Middle frontal gyrus (tissue), 1 donor: ENCODE data around the gene BICRA.
"Not testable (repeated sequence)": the region's sequence is repeated elsewhere in the genome, so short reads cannot be mapped to it uniquely, and the experiment has no call there.

ENCODE experiments used
- DNase-seq: peaks from one replicate; pipeline ENCODE4 v3.0.0-alpha.2; 2015; ENCODE audit warnings: low spot score; ENCODE audit errors: extremely low spot score

Gene BICRA

GRCh38 chr19:47661611-47662010 lies 52.7 kb downstream of the BICRA start:
- DNase-seq: no peak

DNA sequence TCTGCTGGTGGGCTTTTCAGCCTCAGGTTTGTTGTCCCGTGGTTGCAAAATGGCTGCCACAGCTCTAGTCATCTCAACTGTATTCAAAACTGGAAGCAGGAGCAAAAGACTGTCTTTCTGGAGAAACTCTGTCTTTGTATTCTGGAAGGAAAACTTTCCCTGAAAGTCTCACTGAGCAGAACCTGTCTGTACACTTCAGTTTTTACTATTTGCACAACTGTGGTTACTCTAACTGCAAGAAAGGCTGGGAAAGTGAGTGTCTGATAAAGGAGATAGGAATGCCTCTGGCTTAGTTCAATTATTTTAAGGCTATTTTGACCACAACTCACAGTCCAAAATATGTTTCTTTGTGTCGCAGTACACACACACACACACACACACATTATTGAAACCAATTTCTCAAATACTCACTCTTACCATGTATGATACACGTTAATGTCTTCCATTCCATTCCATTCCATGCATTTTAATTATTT lies 54.5 kb downstream of the BICRA start:
- no peak for DNase-seq

DNA sequence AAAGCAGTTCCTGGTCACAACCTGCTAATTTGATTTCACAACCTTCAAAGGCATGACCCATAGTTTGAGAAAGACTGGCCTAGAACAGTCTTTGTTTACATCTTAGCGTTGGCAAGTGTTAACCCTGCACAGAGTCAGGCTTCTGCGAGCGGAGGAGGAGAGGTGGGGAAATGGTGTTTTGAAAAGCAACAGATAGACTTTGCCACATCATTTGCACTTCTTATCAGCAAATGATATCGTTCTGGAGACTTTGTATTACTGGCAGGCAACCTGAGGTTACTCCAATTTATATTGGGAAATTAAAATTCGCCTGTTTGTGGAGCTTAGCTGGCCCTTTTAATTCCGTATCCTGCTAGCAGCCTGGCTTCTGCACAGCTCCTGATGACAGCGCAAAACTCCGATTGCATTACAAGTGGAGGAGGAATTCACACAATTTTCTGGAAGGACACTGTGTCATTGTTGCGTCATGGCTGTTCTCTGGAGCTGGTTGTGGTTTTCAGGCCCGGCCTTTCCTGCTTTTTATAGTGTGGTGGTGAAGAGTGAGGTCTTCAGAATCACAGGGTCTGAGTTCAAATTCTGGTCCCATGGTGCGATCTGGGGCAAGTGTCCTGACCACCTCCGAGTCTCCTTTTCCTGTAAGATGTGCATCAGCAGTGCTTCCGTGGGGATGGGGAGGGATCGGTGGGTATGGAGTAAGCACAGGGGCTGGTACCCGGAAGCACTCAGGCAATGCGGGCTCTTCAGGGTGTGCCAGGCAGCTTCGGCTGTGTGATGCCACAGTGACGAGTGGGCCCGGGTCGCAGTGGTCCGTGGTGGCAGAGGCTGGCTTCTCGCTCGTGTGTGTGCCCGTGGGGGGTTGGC lies 55.2 kb downstream of the BICRA start:
- peak; percentile 72 for DNase-seq

DNA sequence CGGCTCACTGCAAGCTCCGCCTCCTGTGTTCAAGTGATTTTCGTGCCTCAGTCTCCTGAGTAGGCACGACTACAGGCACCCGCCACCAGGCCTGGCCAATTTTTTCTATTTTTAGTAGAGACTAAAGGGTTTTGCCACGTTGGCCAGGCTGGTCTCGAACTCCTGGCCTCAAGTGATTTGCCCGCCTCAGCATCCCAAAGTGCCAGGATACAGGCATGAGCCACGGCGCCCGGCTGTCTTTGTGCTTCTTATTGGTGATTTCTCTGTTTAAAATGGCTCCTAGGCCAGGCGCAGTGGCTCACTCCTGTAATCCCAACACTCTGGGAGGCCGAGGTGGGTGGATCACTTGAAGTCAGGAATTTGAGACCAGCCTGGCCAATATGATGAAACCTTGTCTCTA lies 59.6 kb downstream of the BICRA start:
- not testable (repeated sequence) for DNase-seq

- no peak for DNase-seq
These were observed 61.8 kb downstream of the BICRA start for GRCh38 chr19:47670736-47671135.

DNA sequence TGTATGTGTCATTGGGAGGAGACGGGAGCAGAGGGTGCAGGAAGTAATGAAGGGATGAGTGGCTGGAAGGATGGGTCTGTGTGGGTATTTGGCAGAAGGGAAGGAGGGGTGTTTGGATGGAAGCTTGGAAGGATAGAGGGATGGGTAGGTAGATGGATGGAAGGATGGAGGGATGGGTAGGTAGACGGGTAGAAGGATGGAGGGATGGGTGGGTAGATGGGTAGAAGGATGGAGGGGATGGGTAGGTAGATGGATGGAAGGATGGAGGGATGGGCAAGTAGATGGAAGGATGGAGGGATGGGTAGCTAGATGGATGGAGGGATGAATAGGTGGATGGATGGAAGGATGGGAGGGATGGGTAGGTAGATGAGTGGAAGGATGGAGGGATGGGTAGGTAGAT lies 62.6 kb downstream of the BICRA start:
- DNase-seq: no peak

GRCh38 chr19:47673426-47673825 lies 64.5 kb downstream of the BICRA start:
- DNase-seq: no peak

GRCh38 chr19:47674548-47674947 lies 65.6 kb downstream of the BICRA start:
- no peak for DNase-seq

- no peak for DNase-seq
These were observed 66.3 kb downstream of the BICRA start for GRCh38 chr19:47675271-47675670.

DNA sequence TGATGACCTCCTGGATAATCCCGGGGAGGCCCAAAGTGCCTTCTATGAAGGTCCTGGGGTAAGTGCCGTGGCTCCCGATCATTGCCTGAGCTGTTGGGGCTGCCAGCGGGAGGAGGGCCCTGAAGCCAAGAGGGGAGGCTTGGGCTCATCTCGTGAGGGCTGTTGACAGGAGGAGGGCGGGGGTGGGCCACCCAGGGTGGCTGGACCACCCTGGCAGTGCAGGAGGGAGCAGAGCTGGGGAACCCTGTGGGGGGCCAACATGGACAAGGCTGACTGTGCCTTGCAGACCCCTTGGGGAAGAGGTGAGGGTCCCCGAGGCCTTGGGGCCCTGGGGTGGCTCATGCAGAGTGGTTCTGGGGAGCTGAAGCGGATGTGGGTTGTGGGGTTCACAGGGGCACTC lies 66.9 kb downstream of the BICRA start:
- DNase-seq: no peak

DNA sequence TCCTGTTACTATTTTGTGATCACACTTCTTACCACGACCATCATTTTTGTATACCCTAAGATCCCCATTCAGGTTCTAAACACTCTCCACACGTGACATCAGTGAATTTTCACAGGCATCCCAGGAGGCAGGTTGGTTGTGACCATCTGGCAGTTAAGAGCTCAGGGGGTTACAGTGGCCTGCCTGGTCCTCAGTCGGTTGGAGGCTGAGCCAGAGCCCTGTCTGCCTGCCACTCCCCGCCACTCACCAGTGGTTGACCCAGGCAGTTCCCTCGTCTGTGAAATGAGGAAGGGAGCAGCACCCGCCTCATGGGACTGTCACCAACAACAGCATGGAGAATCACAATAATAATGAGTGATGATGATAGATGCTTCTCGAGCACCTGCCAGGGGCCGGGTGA lies 67.9 kb downstream of the BICRA start:
- no peak for DNase-seq

DNA sequence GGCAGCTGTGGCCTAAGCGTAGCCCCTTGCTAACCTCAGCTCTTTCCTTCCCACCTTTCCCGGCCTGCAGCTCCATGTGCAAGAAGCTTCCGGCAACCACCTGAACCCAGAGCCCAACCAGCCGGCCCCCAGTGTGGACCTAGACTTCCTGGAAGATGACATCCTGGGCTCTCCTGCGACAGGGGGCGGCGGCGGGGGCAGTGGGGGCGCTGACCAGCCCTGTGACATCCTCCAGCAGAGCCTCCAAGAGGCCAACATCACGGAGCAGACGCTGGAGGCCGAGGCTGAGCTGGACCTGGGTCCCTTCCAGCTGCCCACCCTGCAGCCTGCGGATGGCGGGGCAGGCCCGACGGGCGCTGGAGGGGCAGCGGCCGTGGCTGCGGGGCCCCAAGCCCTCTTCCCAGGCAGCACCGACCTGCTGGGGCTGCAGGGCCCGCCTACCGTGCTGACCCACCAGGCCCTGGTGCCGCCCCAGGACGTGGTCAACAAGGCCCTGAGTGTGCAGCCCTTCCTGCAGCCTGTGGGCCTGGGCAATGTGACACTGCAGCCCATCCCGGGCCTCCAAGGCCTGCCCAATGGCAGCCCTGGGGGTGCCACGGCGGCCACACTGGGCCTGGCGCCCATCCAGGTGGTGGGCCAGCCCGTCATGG lies 70.4 kb downstream of the BICRA start:
- no peak for DNase-seq

DNA sequence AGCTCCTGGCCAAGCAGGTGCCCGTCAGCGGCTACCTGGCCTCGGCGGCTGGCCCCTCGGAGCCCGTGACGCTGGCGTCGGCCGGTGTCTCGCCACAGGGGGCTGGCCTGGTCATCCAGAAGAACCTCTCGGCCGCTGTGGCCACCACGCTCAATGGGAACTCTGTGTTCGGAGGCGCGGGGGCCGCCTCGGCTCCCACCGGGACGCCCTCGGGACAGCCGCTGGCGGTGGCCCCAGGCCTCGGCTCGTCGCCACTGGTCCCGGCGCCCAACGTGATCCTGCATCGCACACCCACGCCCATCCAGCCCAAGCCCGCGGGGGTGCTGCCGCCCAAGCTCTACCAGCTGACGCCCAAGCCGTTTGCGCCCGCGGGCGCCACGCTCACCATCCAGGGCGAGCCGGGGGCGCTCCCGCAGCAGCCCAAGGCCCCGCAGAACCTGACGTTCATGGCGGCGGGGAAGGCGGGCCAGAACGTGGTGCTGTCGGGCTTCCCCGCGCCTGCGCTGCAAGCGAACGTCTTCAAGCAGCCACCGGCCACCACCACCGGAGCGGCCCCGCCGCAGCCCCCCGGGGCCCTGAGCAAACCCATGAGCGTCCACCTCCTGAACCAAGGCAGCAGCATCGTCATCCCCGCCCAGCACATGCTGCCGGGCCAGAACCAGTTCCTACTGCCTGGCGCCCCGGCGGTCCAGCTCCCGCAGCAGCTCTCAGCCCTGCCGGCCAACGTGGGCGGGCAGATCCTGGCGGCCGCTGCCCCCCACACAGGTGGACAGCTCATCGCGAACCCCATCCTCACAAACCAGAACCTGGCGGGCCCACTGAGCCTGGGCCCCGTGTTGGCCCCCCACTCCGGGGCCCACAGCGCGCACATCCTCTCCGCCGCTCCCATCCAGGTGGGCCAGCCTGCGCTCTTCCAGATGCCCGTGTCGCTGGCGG lies 71.3 kb downstream of the BICRA start:
- no peak for DNase-seq

DNA sequence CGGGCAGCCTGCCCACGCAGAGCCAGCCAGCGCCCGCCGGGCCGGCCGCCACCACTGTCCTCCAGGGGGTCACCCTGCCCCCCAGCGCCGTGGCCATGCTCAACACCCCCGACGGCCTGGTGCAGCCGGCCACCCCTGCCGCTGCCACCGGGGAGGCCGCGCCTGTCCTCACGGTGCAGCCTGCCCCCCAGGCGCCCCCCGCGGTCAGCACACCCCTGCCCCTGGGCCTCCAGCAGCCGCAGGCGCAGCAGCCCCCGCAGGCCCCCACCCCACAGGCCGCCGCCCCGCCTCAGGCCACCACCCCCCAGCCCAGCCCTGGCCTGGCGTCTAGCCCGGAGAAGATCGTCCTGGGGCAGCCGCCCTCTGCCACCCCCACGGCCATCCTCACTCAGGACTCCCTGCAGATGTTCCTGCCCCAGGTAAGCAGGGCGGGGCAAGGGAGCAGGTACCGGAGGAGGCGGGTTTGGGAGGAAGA lies 72.0 kb downstream of the BICRA start:
- DNase-seq: no peak

- no peak for DNase-seq
These were observed 72.5 kb downstream of the BICRA start for GRCh38 chr19:47681388-47681787.

- DNase-seq: no peak
These were observed 73.0 kb downstream of the BICRA start for GRCh38 chr19:47681936-47682335.

DNA sequence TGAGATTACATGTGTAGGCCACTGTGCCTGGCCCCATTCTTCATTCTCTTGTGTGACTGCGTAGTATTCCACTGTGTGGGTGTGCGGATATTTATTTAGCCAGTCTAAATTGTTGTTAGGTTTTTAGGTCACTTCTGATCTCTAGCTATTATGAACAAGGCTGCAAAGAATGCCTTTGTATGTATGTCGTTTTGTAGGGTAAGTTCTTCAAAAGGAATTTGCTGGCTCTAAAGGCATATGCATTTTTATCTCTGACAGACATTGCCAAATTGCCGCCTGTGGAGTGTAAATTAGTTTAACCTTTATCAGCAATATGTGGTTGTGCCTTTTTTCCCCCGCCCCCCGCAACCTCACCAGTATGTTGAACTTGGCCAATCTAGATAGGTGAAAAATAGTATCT lies 74.0 kb downstream of the BICRA start:
- DNase-seq: no peak

DNA sequence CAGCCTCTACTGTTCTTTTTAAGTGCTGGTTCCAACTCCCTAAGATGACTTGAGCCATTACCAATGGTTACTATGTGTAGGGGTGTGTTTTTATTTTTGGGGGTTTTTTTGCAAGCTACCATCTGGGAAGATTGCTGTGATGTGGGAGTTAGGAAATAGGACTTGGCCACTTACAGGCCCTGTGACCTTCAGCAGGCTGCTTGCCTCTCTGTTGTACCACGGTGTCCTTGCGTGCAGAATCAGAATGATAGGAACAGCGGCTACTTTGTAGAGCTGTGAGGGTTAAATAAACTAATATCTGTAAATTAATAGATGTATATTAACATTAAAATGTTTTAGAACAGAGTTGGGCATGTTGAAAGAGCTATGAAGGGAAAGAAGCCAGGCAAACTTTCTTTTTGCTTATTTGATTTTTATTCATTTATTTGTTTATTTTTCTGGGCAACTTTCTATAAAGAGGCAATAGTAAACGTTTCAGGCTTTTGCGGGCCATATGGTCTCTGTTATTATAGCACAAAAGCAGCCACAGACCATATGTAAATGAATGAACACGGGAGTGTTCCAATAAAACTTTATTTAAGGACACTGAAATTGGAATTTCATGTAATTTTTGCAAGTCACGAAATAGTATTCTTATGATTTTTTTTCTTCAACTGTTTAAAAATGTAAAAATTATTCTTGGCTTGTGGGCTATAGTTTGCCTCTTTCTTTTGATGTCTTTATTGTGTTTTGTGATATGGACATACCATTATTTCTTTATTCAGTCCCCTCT lies 77.9 kb downstream of the BICRA start:
- DNase-seq: no peak

- no peak for DNase-seq
These were observed 79.0 kb downstream of the BICRA start for GRCh38 chr19:47687906-47688305.

DNA sequence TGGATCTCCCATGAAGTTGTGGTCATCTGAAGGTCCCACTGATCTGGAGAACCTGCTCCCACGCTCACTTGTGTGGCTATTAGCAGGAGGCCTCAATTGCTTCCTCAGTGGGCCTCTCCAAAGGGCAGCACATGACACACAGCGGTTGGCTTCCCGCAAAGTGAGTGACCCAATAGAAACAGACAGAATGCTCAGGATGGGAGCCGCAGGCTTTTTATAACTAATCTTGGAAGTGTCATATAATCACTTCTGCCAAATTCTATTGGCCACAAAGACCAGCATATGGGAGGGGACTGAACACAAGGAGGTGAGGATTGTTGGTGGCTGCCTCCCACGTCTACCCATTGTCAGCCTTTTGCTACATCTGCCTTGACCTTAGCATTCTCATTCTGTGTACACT lies 82.2 kb downstream of the BICRA start:
- no peak for DNase-seq

DNA sequence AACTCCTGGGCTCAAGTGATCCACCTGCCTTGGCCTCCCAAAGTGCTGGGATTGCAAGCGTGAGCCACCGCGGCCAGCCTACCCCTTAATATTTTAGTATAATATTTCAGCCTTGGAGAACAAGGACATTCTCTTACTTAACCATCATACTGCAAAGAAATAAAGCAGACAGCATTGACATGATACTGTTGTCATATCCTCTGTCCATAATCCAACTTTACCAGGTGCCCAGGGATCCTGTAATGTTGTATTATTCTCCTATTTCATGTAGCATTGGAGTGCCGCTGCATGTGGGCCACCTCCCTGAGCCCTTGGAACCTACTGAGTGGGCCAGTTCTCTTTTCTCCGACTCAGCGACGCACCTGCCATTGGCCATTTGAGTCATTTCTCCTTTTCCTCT lies 82.8 kb downstream of the BICRA start:
- no peak for DNase-seq
